Embryonic facial prominence (tissue), 1 donor: ENCODE results near the gene S1PR3.

Experiments
- DNase-seq: peaks from one replicate; pipeline ENCODE4 v3.0.0-alpha.2; 2016; ENCODE audit errors: extremely low spot score

The S1PR3 gene

GRCh38 chr9:88993327-88993726 is 2.1 kb downstream of the S1PR3 start:
- no peak for DNase-seq

DNA sequence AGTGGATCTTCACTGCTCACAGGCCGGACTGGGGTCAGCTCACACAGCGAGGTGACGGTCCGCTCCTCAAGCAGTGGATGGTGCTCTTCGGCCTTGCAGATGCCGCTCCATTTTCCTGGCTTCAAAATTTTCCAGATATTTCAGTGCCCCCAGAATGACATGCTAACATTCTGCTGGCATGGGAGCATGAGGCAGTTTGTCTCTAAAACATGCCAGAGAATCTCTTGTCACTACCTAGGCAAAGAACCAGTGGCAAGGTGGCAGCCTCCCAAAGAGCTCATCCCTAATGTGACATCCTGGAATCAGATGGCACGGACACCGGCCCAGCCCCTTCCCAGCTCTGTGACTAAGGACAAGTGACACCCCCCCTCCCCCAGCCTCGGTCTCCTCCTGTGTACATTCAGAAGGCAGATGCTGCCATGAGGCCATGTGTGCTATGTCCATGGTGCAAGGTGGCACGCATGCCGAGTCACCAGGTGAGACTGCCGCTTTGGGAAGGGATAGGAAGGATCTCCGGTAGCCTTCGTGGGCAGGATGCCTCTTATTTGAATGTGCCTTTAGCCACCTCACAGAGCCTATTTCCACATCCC is 2.7 kb downstream of the S1PR3 start:
- no peak for DNase-seq

GRCh38 chr9:88994469-88995199 is 3.4 kb downstream of the S1PR3 start:
- no peak for DNase-seq

GRCh38 chr9:88995200-88995577 is 3.9 kb downstream of the S1PR3 start:
- no peak for DNase-seq

GRCh38 chr9:88995627-88996026 is 4.4 kb downstream of the S1PR3 start:
- no peak for DNase-seq

DNA sequence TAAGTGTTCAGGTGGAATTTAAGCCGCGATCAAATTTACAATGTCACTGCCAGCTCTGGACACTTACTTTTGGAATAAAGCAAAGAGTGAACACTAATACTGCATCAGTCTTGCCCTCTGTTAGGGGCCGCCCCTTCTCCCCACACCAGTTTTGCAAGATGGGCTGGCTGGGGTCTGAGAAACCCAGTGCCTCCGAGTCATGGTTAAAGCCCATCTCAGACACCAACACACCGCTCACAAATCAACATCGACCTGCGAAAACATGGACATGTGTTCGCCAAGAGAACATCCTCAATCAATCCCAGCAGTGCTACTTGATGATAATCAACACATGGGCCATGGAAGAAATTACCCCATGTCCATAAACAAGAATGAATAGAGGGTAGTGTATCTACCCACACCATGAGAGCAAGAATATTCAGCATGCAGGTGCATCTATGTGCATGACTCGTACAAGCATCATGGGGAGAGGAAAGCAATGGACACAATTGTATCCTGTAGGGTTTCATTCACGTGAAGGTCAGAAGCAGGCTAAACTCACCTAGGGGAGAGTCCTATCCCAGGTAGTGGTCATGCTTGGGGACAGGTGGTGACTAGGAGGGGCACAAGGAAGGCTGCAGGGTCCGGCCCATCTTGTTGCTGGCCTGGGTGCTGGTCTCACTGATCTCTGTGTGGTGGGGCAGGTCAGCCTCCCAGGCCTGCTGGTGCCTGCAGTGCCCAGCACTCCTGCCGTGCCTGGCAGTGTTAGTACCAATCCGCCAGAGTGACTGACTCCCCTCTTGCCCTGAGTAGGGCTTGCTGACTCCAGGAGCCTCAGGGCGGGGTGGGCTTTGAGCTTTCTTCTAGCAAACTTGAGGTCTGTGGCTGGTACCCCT is 5.0 kb downstream of the S1PR3 start:
- DNase-seq = no peak

DNA sequence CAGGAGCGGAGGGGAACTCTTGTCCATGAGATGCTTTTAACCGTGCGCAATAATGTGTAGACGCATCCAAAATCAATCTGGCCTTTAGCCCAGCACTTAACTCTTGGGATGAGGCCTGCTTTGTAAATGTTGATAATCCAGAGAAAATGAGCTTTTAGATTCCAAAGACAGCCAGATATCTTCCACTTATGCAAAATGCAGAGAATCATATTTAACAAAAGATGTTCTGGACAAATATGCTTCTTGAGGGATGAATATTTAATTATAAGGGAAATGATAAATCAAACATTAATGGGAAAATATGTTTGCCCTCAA is 5.6 kb downstream of the S1PR3 start:
- DNase-seq = no peak

GRCh38 chr9:88997646-88998045 is 6.4 kb downstream of the S1PR3 start:
- no peak for DNase-seq

DNA sequence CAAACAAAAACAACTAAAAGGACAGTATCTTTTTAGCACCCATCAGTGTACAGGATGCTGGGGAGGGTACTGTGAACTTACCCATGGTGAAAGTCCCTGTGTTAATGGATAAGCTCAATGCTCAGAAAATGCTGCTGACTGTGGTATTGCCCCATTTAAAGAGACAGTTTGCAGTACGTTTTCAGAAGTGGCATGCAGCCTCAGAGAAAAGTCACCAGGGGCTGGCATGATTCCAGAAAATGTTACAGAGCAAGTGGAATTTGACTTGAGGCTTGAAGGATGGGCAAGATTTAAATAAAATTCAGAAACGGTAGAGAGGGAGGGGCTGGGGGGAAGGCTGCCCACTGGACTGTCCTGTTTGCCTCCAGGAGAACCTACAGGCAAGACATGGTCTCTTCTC is 7.2 kb downstream of the S1PR3 start:
- no peak for DNase-seq

DNA sequence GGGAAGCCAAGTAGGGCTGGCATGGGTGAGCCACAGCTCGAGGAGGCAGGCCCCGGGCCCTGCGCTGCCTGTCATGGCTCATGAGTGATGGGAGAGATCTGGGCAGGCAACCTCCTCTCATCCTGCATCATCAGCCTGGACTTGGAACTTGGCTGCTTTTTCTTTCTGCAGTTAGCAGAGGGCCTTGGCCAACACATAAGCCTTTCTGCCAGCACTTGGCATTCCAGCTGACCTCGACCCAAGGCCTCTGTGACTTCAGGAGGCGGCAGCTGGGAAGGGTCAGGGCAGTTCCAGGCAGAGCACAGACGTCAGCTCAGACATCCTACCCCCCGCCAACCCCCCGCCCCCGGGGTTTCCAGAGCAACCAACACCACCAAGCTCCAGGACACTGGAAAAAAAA is 7.6 kb downstream of the S1PR3 start:
- no peak for DNase-seq

- DNase-seq = no peak
Measured at GRCh38 chr9:89000371-89000781, 9.1 kb downstream of the S1PR3 start.

GRCh38 chr9:89000973-89001916 is 10.0 kb downstream of the S1PR3 start:
- DNase-seq = peak; percentile 76

- DNase-seq = no peak
Measured at GRCh38 chr9:89001917-89002540, 10.8 kb downstream of the S1PR3 start.

DNA sequence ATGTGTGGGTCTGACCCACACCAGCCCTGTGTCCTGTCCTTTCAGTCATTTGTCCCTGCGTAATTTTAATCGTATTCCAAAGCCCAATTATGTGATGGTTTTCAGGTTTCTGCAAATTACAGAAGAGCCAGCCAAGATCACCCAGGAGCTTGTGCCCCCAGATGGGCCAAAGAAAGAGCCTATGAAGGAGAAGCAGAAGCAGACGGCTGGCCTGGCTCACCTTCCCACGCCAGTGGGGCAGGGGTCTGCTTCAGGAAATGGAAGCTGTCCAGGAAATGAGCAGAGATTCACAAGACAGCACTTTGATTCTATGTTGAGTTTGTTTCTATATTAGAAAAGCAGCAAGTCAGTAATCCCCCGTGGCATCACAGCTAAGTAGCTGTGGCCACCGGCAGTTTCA is 11.7 kb downstream of the S1PR3 start:
- no peak for DNase-seq

DNA sequence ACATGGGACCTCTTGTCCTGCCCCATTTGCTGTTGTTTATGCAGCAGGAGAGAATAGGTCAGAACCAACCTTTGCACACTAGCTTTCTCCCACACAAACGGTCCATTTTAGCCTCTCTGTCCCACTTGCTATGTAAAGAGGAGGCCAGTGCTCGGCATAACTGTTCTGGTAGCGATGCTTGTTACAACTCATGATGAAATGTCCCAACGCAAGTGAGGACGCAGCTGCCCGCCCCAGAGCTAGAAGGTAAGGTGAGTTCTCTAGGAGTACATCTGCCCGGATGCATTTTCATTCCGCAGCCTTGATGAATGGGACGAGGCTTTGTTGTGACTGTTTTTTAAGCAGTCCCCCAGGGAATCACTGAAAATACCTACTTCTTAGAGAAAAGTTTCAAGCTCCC is 14.1 kb downstream of the S1PR3 start:
- no peak for DNase-seq

DNA sequence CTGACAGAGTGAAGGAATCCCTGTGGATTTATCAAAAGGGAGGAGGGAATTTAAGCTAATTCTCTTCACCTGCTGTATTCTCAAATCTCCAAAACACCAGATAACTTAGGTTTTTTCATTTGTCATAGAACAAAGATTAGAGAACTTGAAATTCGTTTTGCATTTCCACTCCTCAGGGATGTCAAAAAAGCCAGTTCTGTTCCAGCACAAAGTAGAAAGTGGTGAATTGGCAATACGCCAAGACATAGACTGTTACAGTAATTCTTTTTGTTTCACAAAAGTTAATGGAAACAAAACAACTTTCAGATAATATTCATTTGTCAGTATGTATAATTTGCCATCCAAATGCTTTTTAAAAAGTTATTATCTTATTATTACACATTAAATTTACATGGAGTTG is 15.0 kb downstream of the S1PR3 start:
- no peak for DNase-seq

DNA sequence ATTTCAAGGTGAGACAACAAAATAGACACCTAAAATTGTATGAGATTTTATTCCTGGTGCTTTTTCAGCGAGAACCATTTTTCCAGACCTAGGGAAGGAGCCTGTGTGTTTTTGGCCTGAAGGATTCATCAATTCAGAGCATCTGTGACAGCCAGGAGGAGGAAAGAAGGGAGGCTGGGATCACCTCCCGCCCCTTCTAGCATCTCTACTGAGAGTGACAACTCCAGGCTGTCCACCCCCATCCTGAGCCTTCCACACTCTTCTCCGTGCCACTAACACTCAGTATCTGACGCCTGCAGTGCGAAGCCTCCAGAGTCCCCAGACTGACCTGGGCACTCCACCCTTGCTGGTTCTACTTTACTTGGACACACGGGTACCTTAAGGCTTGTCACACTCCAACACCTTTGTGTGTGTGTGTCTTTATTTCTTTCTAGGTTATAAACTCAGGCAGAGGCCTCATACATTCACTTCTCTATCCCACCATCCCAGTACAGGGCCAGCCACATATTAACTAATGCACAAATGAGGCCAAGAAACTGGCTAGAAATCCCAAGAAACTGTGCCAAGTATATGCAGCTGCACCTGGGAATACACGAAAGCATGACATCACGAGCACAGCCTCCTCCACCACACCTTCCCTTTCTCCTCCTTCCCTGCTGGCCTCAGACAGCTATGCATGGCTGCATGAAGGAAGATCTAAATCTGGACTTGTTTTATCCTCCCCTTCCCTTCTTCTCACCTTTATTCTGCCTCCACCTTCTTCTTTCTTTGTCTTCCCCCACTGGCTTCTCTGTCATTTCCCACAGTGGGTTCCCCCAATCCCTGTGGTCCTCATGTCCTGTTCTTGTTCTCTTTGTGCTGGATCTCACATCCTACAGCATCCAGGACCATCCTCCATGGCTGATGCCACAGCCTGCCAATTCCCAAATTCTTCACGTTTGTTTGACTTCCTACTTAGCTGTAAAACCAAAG is 16.0 kb downstream of the S1PR3 start:
- DNase-seq = no peak

GRCh38 chr9:89008055-89008743 is 16.9 kb downstream of the S1PR3 start:
- DNase-seq = no peak

DNA sequence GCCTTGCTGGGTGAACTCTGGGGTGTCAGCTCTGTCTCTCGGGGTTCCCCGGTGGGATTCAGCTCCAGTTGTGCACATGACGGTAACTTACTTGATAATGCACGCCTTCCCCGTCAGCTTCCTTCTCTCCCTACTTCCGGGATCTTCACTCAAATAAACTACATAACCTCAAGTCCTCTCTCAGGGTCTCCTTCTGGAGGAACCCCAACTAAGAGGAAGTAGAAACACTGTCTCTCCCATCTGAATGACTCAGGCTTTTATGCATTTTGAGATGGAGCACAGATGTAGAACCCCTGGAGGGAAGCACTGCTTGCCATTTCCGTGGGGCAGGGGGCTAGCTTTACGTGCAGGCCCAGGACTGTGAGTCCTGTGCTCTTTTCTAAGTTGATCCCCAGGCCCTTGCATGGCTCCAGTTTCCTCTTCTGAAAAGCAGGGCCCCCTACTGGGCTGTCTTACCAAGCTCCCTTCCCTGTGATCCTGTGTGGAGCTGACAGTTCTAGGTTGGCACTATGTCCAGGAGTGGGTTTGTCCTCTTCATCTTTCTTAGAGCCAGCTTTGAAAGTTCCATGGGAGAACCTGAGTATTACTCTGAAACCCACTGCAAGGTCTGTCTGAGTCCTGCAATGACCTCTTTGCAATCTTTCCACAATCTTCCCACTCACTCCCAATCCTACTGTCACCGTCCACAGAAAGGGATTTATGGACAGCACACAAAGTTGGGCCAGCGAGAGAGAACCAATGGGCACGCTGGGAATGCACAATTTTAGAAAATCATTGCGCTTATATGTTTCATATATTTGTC is 17.7 kb downstream of the S1PR3 start:
- DNase-seq = no peak
